UCSD-AML1 (cell line): ENCODE data around the gene WNK1.
A peak's percentile ranks its signal among the peaks of the same experiment; 100 is the strongest.

ENCODE experiments used
- DNase-seq: peaks from one replicate; lab custom pipeline; 2025; ENCODE audit not compliant: unreplicated experiment; lab: John Stamatoyannopoulos, UW

WNK1 gene

DNA sequence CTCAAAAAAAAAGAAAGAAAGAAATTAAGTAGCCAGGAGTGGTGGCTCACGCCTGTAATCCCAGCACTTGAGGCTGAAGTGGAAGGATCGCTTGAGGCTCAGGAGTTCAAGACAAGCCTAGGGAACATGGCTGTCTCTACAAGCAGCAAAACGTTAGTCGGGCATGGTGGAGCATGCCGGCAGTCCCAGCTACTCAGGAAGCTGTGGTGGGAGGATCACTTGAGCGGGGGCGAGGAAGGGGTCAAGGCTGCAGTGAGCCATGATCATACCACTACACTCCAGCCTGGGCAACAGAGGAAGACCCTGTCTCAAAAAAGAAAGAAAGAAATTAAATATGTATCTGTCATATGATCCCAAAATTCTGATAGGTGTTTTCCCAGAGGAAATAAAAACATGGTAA, 191.8 kb downstream of the WNK1 start:
- peak; percentile 44 for DNase-seq

DNA sequence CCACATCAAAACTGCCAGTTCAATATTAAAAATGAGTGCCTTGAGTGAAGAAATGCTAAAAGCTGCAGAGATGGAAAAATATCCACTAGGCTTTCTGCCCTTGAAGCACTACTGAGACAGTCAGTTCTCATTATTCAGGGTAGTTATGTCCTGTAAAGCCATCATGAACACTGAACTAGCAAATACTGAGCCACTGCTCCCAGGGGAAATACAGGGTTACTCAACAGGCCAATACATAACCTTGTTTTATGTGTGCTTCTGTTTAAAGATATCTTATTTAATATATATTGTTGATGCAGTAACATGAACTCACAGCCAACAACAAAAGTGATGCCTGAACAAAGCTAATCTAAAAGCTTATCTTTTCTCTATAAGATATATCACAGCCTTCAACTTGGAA, 193.8 kb downstream of the WNK1 start:
- no peak for DNase-seq

DNA sequence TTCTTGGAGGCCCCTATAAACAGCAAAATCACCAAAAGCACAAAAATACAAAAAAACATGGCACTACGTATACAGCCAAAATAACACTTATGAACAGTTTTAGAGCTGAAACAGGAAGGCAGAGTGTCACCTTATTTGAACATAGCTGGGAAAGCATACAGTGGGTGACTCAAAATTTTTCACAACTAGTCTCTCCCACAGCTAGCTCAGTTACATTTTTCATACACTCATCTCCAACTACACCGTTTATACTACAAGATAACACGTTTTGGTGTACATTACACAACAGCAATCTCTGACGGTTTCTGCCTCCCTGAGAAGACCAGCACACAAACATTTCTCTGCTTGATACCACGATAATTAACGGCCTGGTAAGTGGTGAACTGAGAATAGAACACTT, 194.3 kb downstream of the WNK1 start:
- no peak for DNase-seq

DNA sequence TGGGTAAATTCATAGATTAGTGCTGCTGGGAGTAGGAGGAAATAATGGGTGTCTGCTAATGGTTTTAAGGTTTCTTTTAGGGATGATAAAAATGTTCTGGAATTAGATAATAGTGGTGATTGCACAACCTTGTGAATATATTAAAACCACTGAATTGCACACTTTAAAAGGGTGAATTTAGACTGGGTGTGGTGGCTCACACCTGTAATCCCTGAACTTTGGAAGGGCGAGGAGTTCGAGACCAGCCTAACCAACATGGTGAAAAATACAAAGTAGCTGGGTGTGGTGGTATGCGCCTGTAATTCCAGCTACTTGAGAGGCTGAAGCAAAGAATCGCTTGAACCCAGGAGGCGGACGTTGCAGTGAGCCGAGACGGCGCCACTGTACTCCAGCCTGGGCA, 195.9 kb downstream of the WNK1 start:
- no peak for DNase-seq

DNA sequence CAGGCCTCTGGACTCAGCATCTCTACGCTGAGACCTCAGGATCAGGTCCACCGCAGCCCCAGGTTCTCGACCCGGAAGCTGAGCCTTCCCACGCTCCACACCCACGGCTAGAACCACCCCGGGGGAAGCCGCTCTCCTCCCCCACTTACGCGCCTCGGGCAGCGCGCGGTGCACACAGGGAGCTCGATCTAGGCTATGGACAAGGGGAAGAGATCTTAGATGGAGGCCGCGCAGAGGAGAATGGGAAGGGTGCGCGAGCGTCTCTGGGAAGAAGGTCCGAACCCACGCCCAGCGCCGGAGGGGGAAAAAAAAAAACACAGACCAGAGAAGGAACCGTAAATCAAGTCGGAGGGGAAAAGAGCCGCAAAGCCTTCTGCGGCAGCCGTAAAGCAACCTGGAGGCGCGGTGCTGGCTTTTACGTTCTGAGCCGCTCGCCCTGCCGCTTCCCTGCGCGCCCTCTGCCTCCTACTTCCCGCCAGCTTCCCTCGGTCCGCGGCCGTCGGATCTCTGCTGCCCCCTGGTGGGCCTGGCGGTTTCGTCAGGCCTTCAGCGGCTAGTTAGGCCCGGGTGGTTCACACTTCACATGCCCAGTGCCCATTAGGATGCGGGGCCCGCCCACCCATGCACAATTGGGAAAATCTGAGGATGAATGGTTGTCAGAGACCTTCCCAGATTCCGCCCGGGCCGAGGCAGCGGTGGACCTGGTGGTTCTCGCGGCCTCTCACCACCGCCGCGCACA, 197.2 kb downstream of the WNK1 start, which contains the start of gene RAD52:
Gene RAD52, minus strand, starts transcription at position 242 of the 739 bp plus-strand sequence. CDS start 16,636 bp downstream, outside the sequence.
- peak; percentile 98 for DNase-seq

DNA sequence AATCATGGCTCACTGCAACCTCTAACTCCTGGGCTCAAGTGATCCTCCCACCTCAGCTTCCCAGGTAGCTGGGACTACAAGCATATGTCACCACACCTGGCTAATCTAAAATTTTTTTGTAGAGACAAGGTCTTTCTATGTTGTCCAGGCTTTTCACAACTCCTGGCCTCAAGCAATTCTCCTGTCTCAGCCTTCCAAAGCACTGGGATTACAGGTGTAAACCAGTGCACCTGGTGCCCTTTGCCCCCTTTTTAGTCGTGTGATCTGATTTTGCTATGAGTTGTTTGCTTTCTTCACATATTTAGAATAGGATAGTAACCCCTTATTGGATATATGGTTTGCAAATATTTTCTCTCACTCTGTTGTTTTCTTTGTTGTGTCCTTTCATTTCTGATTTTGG, 198.8 kb downstream of the WNK1 start:
- DNase-seq: no peak

DNA sequence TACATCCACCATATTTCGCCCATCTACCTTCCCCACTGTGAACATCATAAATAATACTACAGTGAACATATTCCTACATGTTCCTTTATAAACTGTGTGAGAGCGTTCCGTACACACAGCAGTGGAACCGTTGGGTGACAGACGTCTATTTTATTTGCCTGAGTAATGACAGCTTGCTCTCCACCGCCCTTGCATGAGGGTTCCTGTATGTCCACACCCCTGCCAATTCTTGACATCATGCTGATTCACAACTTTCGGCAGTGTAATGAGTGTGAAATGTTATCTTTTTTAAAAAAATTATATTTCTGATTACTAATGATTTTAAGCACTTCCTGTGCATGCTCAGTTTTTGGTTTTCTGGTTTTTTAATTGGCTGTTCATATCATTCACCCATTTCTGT, 201.4 kb downstream of the WNK1 start:
- DNase-seq: no peak

DNA sequence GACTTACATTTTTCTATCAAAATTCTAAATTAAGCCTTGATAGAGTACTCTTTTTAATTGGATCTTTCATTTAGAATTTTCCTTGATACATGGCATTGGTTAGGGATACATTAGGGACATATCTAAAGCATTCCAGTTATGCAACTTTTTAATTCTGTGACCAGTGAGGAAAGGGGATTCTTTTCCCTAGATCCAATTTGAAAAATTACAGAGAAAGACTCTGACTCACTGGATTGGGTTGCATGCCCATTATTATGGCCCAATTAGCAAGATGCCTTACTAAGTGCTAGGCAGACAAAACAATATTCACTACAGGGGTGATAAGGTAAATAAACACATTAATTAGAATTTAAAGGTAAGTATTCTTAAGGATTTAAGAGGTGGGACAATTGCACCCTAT, 202.4 kb downstream of the WNK1 start:
- no peak for DNase-seq

DNA sequence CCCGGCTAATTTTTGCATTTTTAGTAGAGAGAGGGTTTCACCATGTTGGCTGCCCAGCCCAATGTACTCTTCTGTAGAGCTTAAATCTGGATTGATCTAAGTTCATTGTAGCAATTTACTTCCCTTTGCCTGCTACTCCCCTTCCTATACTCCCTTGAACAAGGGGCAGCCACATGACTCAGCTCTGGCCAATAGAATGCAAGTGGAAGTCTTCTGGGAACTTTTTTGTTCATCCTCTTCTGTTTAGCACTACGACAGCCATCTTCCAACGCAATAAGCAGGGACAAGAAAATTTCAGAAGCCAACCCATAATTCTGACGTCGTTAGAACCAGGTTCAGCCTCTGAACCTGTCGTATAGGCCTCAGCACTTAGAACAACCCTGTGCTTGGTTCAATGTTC, 203.6 kb downstream of the WNK1 start:
- DNase-seq: no peak

DNA sequence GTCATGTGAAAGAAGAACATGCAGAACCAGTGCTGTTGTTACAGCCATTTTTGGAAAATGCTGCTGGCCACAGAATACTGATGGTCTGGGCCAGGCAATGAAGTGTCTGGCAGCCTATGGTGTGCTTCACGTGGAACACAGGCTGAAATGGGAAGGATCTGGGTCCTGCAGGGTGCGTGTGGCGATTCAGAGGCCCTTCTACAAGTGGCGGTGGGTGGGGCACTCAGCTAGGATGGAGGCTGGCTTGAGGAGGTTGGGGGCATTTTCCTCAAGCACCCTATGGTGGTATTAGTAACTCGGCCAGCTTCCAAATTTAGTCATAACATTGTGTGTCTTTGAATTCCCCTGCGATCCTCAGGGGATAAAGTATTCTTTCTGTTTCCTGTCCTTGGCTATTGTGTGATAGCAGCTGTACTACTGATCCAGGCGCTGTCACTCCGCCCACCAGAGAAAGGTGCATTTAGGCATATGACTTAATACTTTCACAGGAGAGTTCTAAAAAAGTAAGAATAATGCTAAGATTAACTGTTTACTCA, 206.3 kb downstream of the WNK1 start:
- no peak for DNase-seq
